Measurements from ENCODE around the gene CGB1. TPM values are rescaled to one million over a fixed set of nuclear protein-coding genes. Genes with fewer than 3 reads are reported as not detected.
"Not testable (repeated sequence)": the region's sequence is repeated elsewhere in the genome, so short reads cannot be mapped to it uniquely, and the experiment has no call there.

The CGB1 gene
- polyA plus RNA-seq, 3 donors: not detected

DNA sequence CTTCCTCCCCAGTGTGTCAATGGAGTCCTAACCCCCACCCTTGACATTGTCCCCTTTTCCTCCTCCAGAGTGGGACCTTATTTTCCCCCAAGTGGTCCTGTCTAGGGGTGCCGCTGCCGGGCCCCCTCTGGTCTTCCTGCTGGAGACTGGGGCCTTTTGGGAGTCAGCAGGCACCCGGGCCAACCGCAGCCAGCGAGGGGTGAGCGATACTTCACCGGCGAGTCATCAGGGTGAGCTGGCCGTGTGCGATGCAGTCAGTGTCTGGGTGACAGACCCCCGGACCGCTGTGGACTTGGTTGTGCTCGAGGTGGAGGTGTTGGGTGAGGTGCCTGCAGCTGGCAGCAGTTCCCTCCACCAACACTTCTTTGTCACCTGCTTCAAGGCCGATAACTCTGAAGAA, 6.9 kb downstream of the CGB1 start:
- not testable (repeated sequence) for DNase-seq (ENCODE audit: extremely low read depth in 1 of 11, low read depth in 9 of 11, low spot score in 4 of 11)

DNA sequence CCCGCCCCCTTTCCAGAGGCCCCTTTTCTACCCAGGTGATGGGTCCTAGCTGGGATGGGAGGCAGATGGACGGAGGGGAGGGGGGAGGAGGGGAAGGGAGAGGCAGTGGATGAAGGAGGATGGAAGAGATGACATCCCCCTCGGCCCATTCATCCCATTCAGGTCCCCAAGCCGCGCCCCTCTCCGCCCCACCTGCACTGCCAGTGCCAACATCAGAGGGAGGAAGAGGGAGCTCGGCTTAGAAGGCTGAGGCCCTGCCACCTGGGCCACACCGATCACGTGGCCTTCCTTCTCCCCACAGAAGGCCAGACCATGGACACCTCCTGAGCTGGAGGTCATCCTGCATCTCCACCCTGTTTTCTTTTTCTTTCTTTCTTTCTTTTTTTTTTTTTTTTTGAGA, 8.0 kb downstream of the CGB1 start:
- DNase-seq (ENCODE audit: extremely low read depth in 1 of 11, low read depth in 9 of 11, low spot score in 4 of 11): not testable (repeated sequence)

DNA sequence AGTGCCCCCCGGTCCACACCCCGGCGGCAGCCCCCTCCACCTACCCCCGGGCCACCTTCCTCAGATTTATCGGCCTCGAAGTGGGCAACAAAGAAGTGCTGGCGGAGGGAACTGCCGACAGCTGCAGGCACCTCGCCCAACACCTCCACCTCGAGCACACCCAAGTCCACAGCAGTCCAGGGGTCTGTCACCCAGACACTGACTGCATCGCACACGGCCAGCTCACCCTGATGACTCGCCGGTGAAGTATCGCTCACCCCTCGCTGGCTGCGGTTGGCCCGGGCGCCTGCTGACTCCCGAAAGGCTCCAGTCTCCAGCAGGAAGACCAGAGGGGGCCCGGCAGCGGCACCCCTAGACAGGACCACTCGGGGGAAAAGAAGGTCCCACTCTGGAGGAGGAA, 11.1 kb downstream of the CGB1 start:
- DNase-seq (ENCODE audit: extremely low read depth in 1 of 11, low read depth in 9 of 11, low spot score in 4 of 11): not testable (repeated sequence)

GRCh38 chr19:49025088-49025487, 11.6 kb downstream of the CGB1 start:
- not testable (repeated sequence) for DNase-seq (ENCODE audit: extremely low read depth in 1 of 11, low read depth in 9 of 11, low spot score in 4 of 11)

- not testable (repeated sequence) for DNase-seq (ENCODE audit: extremely low read depth in 1 of 11, low read depth in 9 of 11, low spot score in 4 of 11)
These were observed 12.5 kb downstream of the CGB1 start, which contains the start of gene CGB3 for GRCh38 chr19:49024233-49024632. Gene CGB3, minus strand, starts transcription at chr19:49024333. Its CDS starts 362 bp downstream, at chr19:49023971.

DNA sequence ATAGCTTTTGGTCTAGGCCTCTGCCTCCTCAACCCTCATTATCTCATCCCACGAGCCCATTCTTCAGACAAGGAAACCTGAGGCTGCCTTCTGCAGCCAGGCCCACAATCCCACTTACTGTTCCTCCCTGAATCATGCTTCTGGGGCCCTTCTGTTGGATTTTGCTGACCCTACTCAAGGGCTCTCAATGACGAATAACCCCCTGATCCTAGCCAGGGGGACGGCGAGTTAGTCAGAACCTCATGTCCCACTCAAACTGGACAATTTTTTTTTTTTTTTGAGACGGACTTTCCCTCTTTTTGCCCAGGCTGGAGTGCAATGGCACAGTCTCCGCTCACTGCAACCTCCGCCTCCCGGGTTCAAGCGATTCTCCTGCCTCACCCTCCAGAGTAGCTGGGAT, 14.6 kb downstream of the CGB1 start:
- DNase-seq (ENCODE audit: extremely low read depth in 1 of 11, low read depth in 9 of 11, low spot score in 4 of 11): no peak

DNA sequence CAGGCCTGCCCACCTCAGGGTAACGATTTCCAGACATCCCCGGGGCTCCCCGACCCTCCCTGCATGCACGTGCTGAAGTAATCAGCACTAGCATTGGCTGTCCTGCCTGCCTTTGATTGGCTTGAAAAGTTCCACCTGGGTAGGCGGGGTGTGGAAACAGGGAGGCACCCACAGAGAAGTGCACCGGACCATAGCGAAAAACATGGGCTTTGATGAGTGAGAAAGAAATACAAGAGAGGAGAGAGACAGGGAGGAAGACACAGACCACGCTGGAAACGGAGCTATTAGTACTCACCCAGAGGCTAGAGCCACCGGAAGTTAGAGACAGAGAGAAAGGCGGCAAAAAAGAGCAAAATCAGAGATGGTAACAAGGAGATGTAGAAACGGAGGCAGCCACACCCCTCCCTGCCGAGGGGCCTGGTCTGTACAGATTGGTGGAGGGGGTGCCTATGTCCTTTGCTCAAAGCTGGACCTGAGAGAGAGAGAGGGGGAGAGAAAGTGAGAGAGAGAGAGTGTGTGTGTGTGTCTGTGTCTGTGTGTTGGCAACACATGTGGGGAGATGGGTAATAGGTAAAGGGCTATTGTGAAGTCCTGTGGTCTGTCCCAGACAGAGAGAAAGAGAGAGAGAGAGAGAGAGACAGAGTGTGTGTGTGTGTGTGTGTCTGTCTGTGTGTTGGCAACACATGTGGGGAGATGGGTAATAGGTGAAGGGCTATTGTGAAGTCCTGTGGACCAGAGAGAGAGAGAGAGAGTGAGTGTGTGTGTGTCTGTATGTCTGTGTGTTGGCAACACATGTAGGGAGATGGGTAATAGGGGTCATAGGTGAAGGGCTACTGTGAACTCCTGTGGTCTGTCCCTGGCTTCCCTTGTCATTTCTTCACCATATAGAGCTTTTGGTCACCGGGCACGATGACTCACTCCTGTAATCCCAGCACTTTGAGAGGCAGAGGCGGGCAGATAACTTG, 15.5 kb downstream of the CGB1 start:
- no peak for DNase-seq (ENCODE audit: extremely low read depth in 1 of 11, low read depth in 9 of 11, low spot score in 4 of 11)

DNA sequence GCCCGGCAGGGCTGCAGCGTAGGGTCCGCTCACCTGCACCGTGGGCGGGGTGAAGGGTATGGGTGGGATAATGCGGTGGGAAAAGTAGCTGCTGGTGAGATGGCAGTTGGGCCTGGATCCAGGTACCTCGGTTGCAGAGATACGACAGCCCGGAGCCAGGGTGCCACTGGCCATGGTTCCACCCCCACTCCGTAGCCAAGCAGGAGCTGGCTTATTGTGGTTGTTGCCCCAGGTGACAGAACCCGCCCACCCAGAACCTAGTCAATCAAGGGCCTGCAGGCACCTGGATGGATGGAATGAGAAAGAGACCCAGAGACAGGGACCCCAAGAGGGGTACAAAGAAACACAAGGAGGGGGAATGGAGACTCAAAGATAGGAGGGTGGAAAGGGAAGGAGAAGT, 16.4 kb downstream of the CGB1 start:
- no peak for DNase-seq (ENCODE audit: extremely low read depth in 1 of 11, low read depth in 9 of 11, low spot score in 4 of 11)

DNA sequence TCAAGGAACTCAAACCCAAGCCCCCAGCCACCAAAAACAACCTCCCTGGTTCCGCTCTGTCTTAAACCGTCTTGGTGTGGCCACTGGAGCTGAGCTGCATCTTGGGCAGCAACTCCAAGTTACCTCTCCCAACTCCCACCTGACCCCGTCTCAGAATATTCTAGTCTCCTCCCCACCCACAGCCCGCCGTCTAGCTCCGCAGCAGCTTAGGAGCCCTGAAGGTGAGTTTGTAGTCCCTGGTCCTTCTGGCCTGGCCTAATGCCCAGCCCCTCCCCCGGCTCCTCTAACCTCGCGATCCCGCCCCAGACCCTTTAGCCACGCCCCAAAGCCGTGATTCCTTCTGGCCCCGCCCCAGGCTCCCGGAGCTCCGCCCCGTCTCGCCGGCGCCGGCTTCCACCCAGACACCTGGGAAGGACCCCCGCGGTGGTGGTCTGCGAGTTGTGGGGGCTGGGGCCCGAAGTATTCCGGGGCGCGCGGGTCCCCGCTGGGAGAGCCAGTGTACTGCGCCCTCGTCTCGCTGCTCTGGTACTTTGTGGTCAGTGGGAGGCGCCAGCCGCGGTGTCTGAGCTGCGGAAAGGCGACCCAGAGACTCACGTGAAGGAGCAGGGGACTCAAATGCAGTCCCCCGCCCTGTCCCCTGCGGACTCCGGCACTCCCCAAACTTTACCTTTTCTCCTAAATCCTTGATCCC, 17.3 kb downstream of the CGB1 start:
- DNase-seq (ENCODE audit: extremely low read depth in 1 of 11, low read depth in 9 of 11, low spot score in 4 of 11): peak in 3 of 11 donors; percentile 22 to 54 (median 48)

GRCh38 chr19:49018388-49019241, 18.1 kb downstream of the CGB1 start:
- not testable (repeated sequence) for DNase-seq (ENCODE audit: extremely low read depth in 1 of 11, low read depth in 9 of 11, low spot score in 4 of 11)

- peak in 1 of 11 donors; percentile 17 for DNase-seq (ENCODE audit: extremely low read depth in 1 of 11, low read depth in 9 of 11, low spot score in 4 of 11)
These were observed 18.9 kb downstream of the CGB1 start for GRCh38 chr19:49017666-49018351.

GRCh38 chr19:49017041-49017665, 19.5 kb downstream of the CGB1 start, which contains the start of gene LHB:
Gene LHB, minus strand, starts transcription at chr19:49017091. Its CDS starts 10 bp downstream, at chr19:49017081.
- no peak for DNase-seq (ENCODE audit: extremely low read depth in 1 of 11, low read depth in 9 of 11, low spot score in 4 of 11)

GRCh38 chr19:49016067-49016839, 20.4 kb downstream of the CGB1 start:
- DNase-seq (ENCODE audit: extremely low read depth in 1 of 11, low read depth in 9 of 11, low spot score in 4 of 11): no peak

GRCh38 chr19:49014870-49015255, 21.8 kb downstream of the CGB1 start:
- DNase-seq (ENCODE audit: extremely low read depth in 1 of 11, low read depth in 9 of 11, low spot score in 4 of 11): no peak

DNA sequence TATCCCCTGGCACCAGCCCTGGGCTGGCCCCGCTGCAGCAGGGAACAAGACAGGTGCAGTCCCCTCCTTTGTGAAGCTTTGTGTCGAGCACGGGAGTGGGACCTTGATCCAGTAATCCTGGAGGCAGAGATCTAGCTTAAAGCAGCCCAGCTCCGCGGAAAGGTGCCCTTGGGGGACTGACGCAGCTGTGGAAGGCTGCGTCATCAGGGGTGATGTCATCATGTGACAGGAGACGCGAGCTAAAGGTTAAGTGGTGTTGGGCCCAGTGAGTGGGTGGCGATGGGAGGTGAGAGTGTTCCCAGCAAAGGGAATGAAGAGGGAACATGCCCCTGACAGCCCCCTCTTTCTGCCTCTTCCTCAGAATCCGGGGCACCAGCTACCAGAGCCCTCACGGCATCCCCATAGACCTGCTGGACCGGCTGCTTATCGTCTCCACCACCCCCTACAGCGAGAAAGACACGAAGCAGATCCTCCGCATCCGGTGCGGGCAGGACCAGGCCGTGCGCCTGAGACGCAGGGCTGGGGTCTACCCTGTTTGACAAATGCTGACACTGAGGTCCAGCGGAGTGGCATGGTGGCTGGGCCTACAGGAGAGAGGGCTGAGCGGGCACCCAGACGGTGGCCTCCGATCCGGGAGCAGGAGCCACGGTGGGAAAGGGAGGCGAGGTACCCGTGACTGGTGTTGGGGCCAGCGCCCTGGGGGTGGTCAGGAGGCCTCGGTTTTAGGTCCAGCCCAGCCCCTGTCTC, 22.4 kb downstream of the CGB1 start:
- no peak for DNase-seq (ENCODE audit: extremely low read depth in 1 of 11, low read depth in 9 of 11, low spot score in 4 of 11)

DNA sequence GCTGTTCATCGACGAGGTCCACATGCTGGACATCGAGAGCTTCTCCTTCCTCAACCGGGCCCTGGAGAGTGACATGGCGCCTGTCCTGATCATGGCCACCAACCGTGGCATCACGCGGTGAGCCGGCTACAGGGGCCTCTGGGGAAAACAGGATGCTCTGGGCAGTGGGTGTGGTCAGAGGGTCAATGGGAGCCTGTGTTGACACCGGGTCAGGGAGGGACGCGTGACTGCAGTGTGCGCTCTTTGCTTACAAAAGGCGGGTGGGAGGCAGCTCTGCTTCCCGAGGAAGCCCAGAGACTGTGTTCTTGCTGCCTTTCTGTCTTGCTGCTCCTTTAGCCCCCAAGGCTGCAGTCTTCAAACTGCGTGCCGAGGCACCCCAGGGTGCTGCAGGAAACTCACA, 25.5 kb downstream of the CGB1 start:
- no peak for DNase-seq (ENCODE audit: extremely low read depth in 1 of 11, low read depth in 9 of 11, low spot score in 4 of 11)

DNA sequence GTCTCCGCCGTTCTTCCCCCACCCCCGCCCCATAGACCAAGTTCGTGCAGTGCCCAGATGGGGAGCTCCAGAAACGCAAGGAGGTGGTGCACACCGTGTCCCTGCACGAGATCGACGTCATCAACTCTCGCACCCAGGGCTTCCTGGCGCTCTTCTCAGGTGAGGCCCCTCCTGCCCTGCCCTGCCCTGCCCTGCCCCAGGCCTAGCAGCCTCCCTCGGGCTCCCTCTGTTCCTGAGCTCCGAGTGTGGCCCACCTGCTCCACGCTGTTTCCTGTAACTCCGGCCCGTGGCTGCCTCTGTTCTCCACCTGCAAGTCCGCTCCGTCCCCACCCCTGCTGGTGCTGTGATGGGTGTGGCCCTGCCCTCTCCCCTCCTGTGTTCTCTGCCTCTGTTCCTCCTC, 26.2 kb downstream of the CGB1 start:
- DNase-seq (ENCODE audit: extremely low read depth in 1 of 11, low read depth in 9 of 11, low spot score in 4 of 11): no peak

Data from renal cortex interstitium (tissue), 11 donors.